Endothelial cell of umbilical vein (primary cell): Measurements from ENCODE around the gene GSC2. TPM values are rescaled to one million over a fixed set of nuclear protein-coding genes. Genes with fewer than 3 reads are reported as not detected.

Experiments used
- BruUV-seq: library from RNA; stranded (reverse); fragments of 400-500 nt; replicated peaks from 2 replicates; lab custom pipeline; 2021; lab: Mats Ljungman, UMichigan
- CTCF ChIA-PET: fragments of 300-600, 350-600 bp; sonication (Branson Sonifier 250); formaldehyde crosslinking; loops from one replicate; lab custom pipeline; 2021; ENCODE audit warnings: antibody characterized with exemption, inconsistent platforms; lab: Charles Lee
- POLR2A ChIA-PET: fragments of 300-600, 350-600 bp; sonication (Branson Sonifier 250); formaldehyde crosslinking; loops from one replicate; lab custom pipeline; 2021; ENCODE audit warnings: antibody characterized with exemption, inconsistent platforms; lab: Charles Lee
- DNase-seq: peaks from one replicate; pipeline ENCODE4 v3.0.0-alpha.2; 2011; ENCODE audit warnings: low read depth, low spot score
- FAIRE-seq: peaks from 2 replicates; lab custom pipeline; 2011; peaks lifted over from hg19 to GRCh38; lab: Jason Lieb, UNC
- H2AFZ ChIP-seq: 2 replicates; pipeline ENCODE4 v1.6.0; 2012; ENCODE audit warnings: low read depth, low read length, control low read depth, inconsistent platforms
- H3K27ac ChIP-seq: 2 replicates; pipeline ENCODE4 v1.5.1; 2011; ENCODE audit warnings: low read depth, mild to moderate bottlenecking, control low read depth, low read length, moderate library complexity; ENCODE audit not compliant: insufficient read depth
- H3K27me3 ChIP-seq, 2 experiments: 2 replicates each; pipeline versions ENCODE4 v1.6.0 to v1.6.1; 2011; ENCODE audit warnings: low read length in 2 of 2, mixed read lengths in 1 of 2; ENCODE audit not compliant: control insufficient read depth in 2 of 2, insufficient read depth in 2 of 2
- H3K36me3 ChIP-seq, 2 experiments: 2 replicates in 1 of 2; 3 replicates in 1 of 2; pipeline ENCODE4 v1.5.1; 2011; ENCODE audit warnings: low read length in 2 of 2, mild to moderate bottlenecking in 1 of 2, moderate library complexity in 1 of 2; ENCODE audit not compliant: control insufficient read depth in 2 of 2, insufficient read depth in 2 of 2; ENCODE audit errors: extremely low read depth in 1 of 2
- H3K4me1 ChIP-seq: 3 replicates; pipeline ENCODE4 v1.5.1; 2011; ENCODE audit warnings: mild to moderate bottlenecking, low read length; ENCODE audit not compliant: control insufficient read depth, insufficient read depth; ENCODE audit errors: extremely low read depth
- H3K4me2 ChIP-seq: 2 replicates; pipeline ENCODE4 v1.6.1; 2011; ENCODE audit warnings: low read length, control low read depth, mixed read lengths; ENCODE audit not compliant: insufficient read depth
- H3K4me3 ChIP-seq, 3 experiments: fragments of 200-600 bp in 1 of 3; sonication (generic), shearing (Covaris generic) in 1 of 3; replicated peaks in 1 of 3; 2 replicates each; pipeline ENCODE4 v1.5.1; 2011 to 2016; ENCODE audit warnings: control low read depth in 3 of 3, low read length in 3 of 3, mild to moderate bottlenecking in 2 of 3, inconsistent platforms in 1 of 3, low read depth in 1 of 3, moderate library complexity in 1 of 3; ENCODE audit not compliant: insufficient read depth in 1 of 3
- H3K79me2 ChIP-seq: 2 replicates; pipeline ENCODE4 v1.6.0; 2012; ENCODE audit warnings: low read length, inconsistent platforms; ENCODE audit not compliant: control insufficient read depth, insufficient read depth
- H3K9ac ChIP-seq: replicated peaks from 2 replicates; pipeline ENCODE3; 2011; ENCODE audit warnings: low read length, control low read depth; ENCODE audit not compliant: insufficient read depth; ENCODE audit errors: extremely low read depth
- H3K9me1 ChIP-seq: replicated peaks from 3 replicates; pipeline ENCODE4 v1.6.0; 2011; ENCODE audit warnings: mild to moderate bottlenecking, low read length; ENCODE audit not compliant: control insufficient read depth, insufficient read depth; ENCODE audit errors: extremely low read depth
- H3K9me3 ChIP-seq: replicated peaks from 2 replicates; pipeline ENCODE4 v1.5.1; 2012; ENCODE audit warnings: low read length, inconsistent platforms; ENCODE audit not compliant: control insufficient read depth, insufficient read depth
- H4K20me1 ChIP-seq: replicated peaks from 2 replicates; pipeline ENCODE3; 2011; ENCODE audit warnings: mild to moderate bottlenecking, low read length; ENCODE audit not compliant: control insufficient read depth, insufficient read depth; ENCODE audit errors: extremely low read depth
- CTCF ChIP-seq, 2 donors: IDR thresholded peaks; 1 replicate in 1 of 2; 2 replicates in 1 of 2; pipeline ENCODE4 v1.5.1; 2011; ENCODE audit warnings: low read length in 2 of 2, mild to moderate bottlenecking in 2 of 2, moderate library complexity in 2 of 2, control low read depth in 1 of 2, inconsistent platforms in 1 of 2, low read depth in 1 of 2; ENCODE audit not compliant: insufficient read depth in 1 of 2; ENCODE audit errors: extremely low read depth in 1 of 2
- FOS ChIP-seq: IDR thresholded peaks from 2 replicates; pipeline ENCODE4 v1.6.1; 2011; ENCODE audit warnings: mild to moderate bottlenecking, low read length, moderate library complexity, borderline replicate concordance; ENCODE audit not compliant: insufficient read depth
- JUN ChIP-seq: IDR thresholded peaks from 2 replicates; pipeline ENCODE4 v1.6.1; 2011; ENCODE audit warnings: borderline replicate concordance, low read depth; ENCODE audit not compliant: insufficient read length, insufficient read depth
- MAX ChIP-seq: IDR thresholded peaks from 2 replicates; pipeline ENCODE4 v1.6.1; 2011; ENCODE audit not compliant: insufficient read depth, insufficient read length
- MYC ChIP-seq: IDR thresholded peaks from one replicate; pipeline ENCODE4 v1.6.1; 2011; ENCODE audit warnings: mild to moderate bottlenecking, low read depth, low read length
- POLR2A ChIP-seq: IDR thresholded peaks from 2 replicates; pipeline ENCODE4 v1.6.1; 2012; ENCODE audit warnings: low read depth, mild to moderate bottlenecking, control low read depth, low read length
- POLR2AphosphoS5 ChIP-seq: IDR thresholded peaks from 2 replicates; pipeline ENCODE4 v1.6.1; 2012; ENCODE audit warnings: low read depth, mild to moderate bottlenecking, control low read depth, low read length, moderate library complexity; ENCODE audit not compliant: insufficient read depth
- dilution Hi-C: fragments of 300-500 bp; cut with MboI; formaldehyde crosslinking; loops from one replicate; pipeline ENCODE4 v1.15.0; 2019; ENCODE audit warnings: low sequenced_read_pairs; ENCODE audit not compliant: extremely low pct_ligation_motif_present
- intact Hi-C: fragments of 100-400 bp; cut with micrococcal nuclease; formaldehyde crosslinking; loops from one replicate; pipeline ENCODE4 v1.10.0; 2022
- polyA plus RNA-seq, 4 experiments: library from polyadenylated mRNA; depleted of rRNA in 3 of 4; stranded (reverse) in 3 of 4; unstranded in 1 of 4; fragments of >200 nt; gene quantifications; 2 replicates each; pipeline versions ENCODE4 v1.2.1 to v1.2.3, GENCODE V29; 2011 to 2012; ENCODE audit warnings: missing spikeins in 1 of 4
- total RNA-seq: library from RNA; stranded (reverse); gene quantifications from 2 replicates; pipeline ENCODE4 v1.2.3, GENCODE V29; 2021

The GSC2 gene
- total and polyA plus RNA-seq, 2 donors (not counting 3 experiments of a cell fraction or from before 2014, with no cell fraction given) = not detected

DNA sequence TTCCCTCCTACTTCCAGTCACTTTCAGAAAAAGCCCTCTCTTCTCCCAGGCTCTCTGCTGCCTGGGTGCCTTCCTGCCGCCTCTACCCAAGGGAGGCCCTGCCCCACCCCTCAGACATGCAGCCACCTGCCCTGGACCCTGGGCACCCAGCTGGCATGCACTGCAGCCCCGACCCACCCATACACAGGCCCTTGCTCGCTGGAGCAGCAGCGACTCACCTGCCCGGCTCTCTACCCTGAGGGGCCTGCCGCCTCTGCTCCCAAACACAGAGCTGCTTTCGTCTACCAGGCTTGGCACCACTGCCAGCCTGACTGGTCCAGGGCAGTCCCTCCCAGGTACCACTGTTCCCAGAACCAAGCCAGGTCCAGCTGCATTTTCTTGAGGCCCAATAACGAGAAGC lies 20.2 kb downstream of the GSC2 start:
- Histone ChIP-seq H3K27ac (no peak overlapping the region), H3K4me1 (no peaks in the 10 kb centered on the region), H3K4me3 (no peak overlapping the region), H3K79me2 (no peaks in the 10 kb centered on the region), H3K4me2 (no peak overlapping the region), H3K9ac (no peak overlapping the region), H3K9me3 (no peaks in the 10 kb centered on the region), H4K20me1 (no peaks in the 10 kb centered on the region), H3K27me3 (no peaks in the 10 kb centered on the region), H3K9me1 (no peaks in the 10 kb centered on the region), H3K36me3 (peaks cover 3 to 21% of the 10 kb centered on the region in 2 experiments), H2AFZ (no peak overlapping the region)
- FAIRE-seq = no peak
- ChIA-PET CTCF (interaction anchor here (3.5 kb wide), 1 partner anchor 14 kb away, joined by 12 read pairs; the partner anchor contains the start of gene ESS2), POLR2A (no interaction called here)
- no peak for DNase-seq
- BruUV-seq = no TSS peak
- intact Hi-C loops (no loop called here), dilution Hi-C loops (no loop called here)
- TF ChIP-seq POLR2A (no peak), FOS (no peak), JUN (no peak), POLR2AphosphoS5 (no peak), MYC (no peak), MAX (no peak), CTCF (IDR thresholded peaks at IDR 0.05; ENCODE audit: extremely low read depth in 1 of 2, insufficient read depth in 1 of 2, low read depth in 1 of 2, low read length in 2 of 2) (no peak)
